ENCODE results near the gene RAB11FIP4.
A peak's percentile ranks its signal among the peaks of the same experiment; 100 is the strongest.

Gene RAB11FIP4

GRCh38 chr17:31582151-31582907, 190.9 kb downstream of the RAB11FIP4 start:
- TF ChIP-seq CTCF (IDR thresholded peaks at IDR 0.05; ENCODE audit: control extremely low read depth, extremely low read depth, low read depth, missing control alignments) = no peak
- ChIA-PET POLR2A (no interaction called here), CTCF (interaction anchor here (1.2 kb wide), 1 partner anchor 260 kb away, joined by 3 read pairs; no protein-coding TSS in a partner anchor)
- peak; percentile 77 for DNase-seq (ENCODE audit: extremely low spot score)

GRCh38 chr17:31583772-31584356, 192.4 kb downstream of the RAB11FIP4 start:
- ChIA-PET CTCF (no interaction called here), POLR2A (no interaction called here)
- no peak for DNase-seq (ENCODE audit: extremely low spot score)
- no peak for TF ChIP-seq CTCF (IDR thresholded peaks at IDR 0.05; ENCODE audit: control extremely low read depth, extremely low read depth, low read depth, missing control alignments)

GRCh38 chr17:31584438-31585279, 193.2 kb downstream of the RAB11FIP4 start:
- POLR2A ChIA-PET = no interaction called here
- TF ChIP-seq CTCF (IDR thresholded peaks at IDR 0.05; ENCODE audit: control extremely low read depth, extremely low read depth, low read depth, missing control alignments) = no peak

GRCh38 chr17:31585280-31585630, 193.8 kb downstream of the RAB11FIP4 start:
- no peak for DNase-seq (ENCODE audit: extremely low spot score)
- ChIA-PET POLR2A (no interaction called here), CTCF (no interaction called here)
- no peak for TF ChIP-seq CTCF (IDR thresholded peaks at IDR 0.05; ENCODE audit: control extremely low read depth, extremely low read depth, low read depth, missing control alignments)

More at GRCh38 chr17:31584438-31585279, 193.2 kb downstream of the RAB11FIP4 start:
- DNase-seq (ENCODE audit: extremely low spot score) = no peak
- CTCF ChIA-PET = no interaction called here

- no peak for TF ChIP-seq CTCF (IDR thresholded peaks at IDR 0.05; ENCODE audit: control extremely low read depth, extremely low read depth, low read depth, missing control alignments)
- no peak for DNase-seq (ENCODE audit: extremely low spot score)
- POLR2A ChIA-PET = no interaction called here
- CTCF ChIA-PET = no interaction called here
These were observed 195.5 kb downstream of the RAB11FIP4 start for GRCh38 chr17:31586946-31587345.

GRCh38 chr17:31587462-31587861, 196.0 kb downstream of the RAB11FIP4 start:
- no peak for DNase-seq (ENCODE audit: extremely low spot score)

More at GRCh38 chr17:31587462-31587861, 196.0 kb downstream of the RAB11FIP4 start:
- ChIA-PET CTCF (no interaction called here), POLR2A (no interaction called here)
- TF ChIP-seq CTCF (IDR thresholded peaks at IDR 0.05; ENCODE audit: control extremely low read depth, extremely low read depth, low read depth, missing control alignments) = no peak
